Trophoblast cell (in vitro differentiated cells and primary cell): ENCODE measurements around the gene ASAP2.

ENCODE experiments used
- DNase-seq, 2 donors: peaks; one replicate each; pipeline ENCODE4 v3.0.0-alpha.2; 2016
- H2AFZ ChIP-seq: 2 replicates; pipeline ENCODE4 v1.6.1; 2013; ENCODE audit warnings: low read length, moderate library complexity, mild to moderate bottlenecking; ENCODE audit not compliant: insufficient read depth, poor library complexity
- H2AK5ac ChIP-seq: 2 replicates; pipeline ENCODE4 v1.6.1; 2013; ENCODE audit warnings: mild to moderate bottlenecking, low read length
- H2BK120ac ChIP-seq: 2 replicates; pipeline ENCODE4 v1.6.1; 2013; ENCODE audit warnings: low read length, mild to moderate bottlenecking, moderate library complexity; ENCODE audit not compliant: insufficient read depth, poor library complexity
- H2BK12ac ChIP-seq: 2 replicates; pipeline ENCODE4 v1.6.1; 2013; ENCODE audit warnings: mild to moderate bottlenecking, low read length, moderate library complexity
- H2BK5ac ChIP-seq: 2 replicates; pipeline ENCODE4 v1.6.1; 2013; ENCODE audit warnings: low read length, low read depth, moderate library complexity, mild to moderate bottlenecking; ENCODE audit not compliant: poor library complexity
- H3K14ac ChIP-seq: 2 replicates; pipeline ENCODE4 v1.6.1; 2013; ENCODE audit warnings: mild to moderate bottlenecking, low read length
- H3K18ac ChIP-seq: 2 replicates; pipeline ENCODE4 v1.6.1; 2013; ENCODE audit warnings: mild to moderate bottlenecking, low read length
- H3K23ac ChIP-seq: 2 replicates; pipeline ENCODE4 v1.6.1; 2013; ENCODE audit warnings: low read length
- H3K27ac ChIP-seq: 2 replicates; pipeline ENCODE4 v1.5.1; 2013; ENCODE audit warnings: low read depth, mild to moderate bottlenecking, inconsistent platforms, low read length, moderate library complexity
- H3K27me3 ChIP-seq: 2 replicates; pipeline ENCODE4 v1.6.1; 2013; ENCODE audit warnings: inconsistent platforms, mild to moderate bottlenecking, low read length, moderate library complexity; ENCODE audit not compliant: insufficient read depth
- H3K36me3 ChIP-seq, 2 experiments: 1 replicate in 1 of 2; 2 replicates in 1 of 2; pipeline ENCODE4 v1.6.1; 2013; ENCODE audit warnings: low read length in 2 of 2, mild to moderate bottlenecking in 2 of 2, moderate library complexity in 1 of 2; ENCODE audit not compliant: insufficient read depth in 2 of 2, control insufficient read depth in 1 of 2
- H3K4ac ChIP-seq: 2 replicates; pipeline ENCODE4 v1.6.1; 2013; ENCODE audit warnings: low read depth, mild to moderate bottlenecking, low read length, moderate library complexity
- H3K4me1 ChIP-seq, 2 experiments: 1 replicate in 1 of 2; 2 replicates in 1 of 2; pipeline ENCODE4 v1.6.1; 2013; ENCODE audit warnings: low read length in 2 of 2, mild to moderate bottlenecking in 2 of 2, moderate library complexity in 1 of 2; ENCODE audit not compliant: insufficient read depth in 2 of 2, control insufficient read depth in 1 of 2
- H3K4me2 ChIP-seq: 2 replicates; pipeline ENCODE4 v1.6.1; 2013; ENCODE audit warnings: inconsistent platforms, mild to moderate bottlenecking, low read length, moderate library complexity
- H3K4me3 ChIP-seq: 2 replicates; pipeline ENCODE4 v1.5.1; 2013; ENCODE audit warnings: mild to moderate bottlenecking, low read depth, low read length, inconsistent platforms
- H3K79me1 ChIP-seq: one replicate; pipeline ENCODE4 v1.6.1; 2013; ENCODE audit warnings: low read length
- H3K79me2 ChIP-seq: 2 replicates; pipeline ENCODE4 v1.6.1; 2013; ENCODE audit warnings: low read length, mild to moderate bottlenecking; ENCODE audit not compliant: control insufficient read depth, insufficient read depth, poor library complexity
- H3K9ac ChIP-seq: 2 replicates; pipeline ENCODE4 v1.6.1; 2013; ENCODE audit warnings: mild to moderate bottlenecking, low read length
- H3K9me3 ChIP-seq: 2 replicates; pipeline ENCODE4 v1.6.1; 2013; ENCODE audit warnings: low read depth, mild to moderate bottlenecking, control low read depth, inconsistent platforms, low read length; ENCODE audit not compliant: insufficient read depth
- H4K12ac ChIP-seq: 2 replicates; pipeline ENCODE4 v1.6.1; 2013; ENCODE audit warnings: low read depth, mild to moderate bottlenecking, low read length, moderate library complexity
- H4K8ac ChIP-seq: 2 replicates; pipeline ENCODE4 v1.6.1; 2013; ENCODE audit warnings: low read depth, mild to moderate bottlenecking, low read length, moderate library complexity
- H4K91ac ChIP-seq: one replicate; pipeline ENCODE4 v1.6.1; 2013; ENCODE audit warnings: low read depth, mild to moderate bottlenecking, low read length, moderate library complexity
- WGBS: extraction: QIAGEN DNeasy Blood & Tissue Kit; methylation state at CpG from one replicate; pipeline ENCODE4 v1.1.7; 2013; ENCODE audit warnings: missing lambda C conversion rate; ENCODE audit not compliant: insufficient read length, insufficient coverage; ENCODE audit errors: extremely low coverage; 5-methylcytosine and 5-hydroxymethylcytosine counted together

Gene ASAP2

GRCh38 chr2:9346885-9347284 lies 140.3 kb downstream of the ASAP2 start:
- H3K4me2 ChIP-seq: no peak overlapping the region
- no peak overlapping the region for H3K14ac ChIP-seq
- no peak overlapping the region for H3K4me3 ChIP-seq
- H3K23ac ChIP-seq: no peak overlapping the region
- H3K27me3 ChIP-seq: no peaks in the 10 kb centered on the region
- no peak overlapping the region for H2AFZ ChIP-seq
- H3K9me3 ChIP-seq: no peaks in the 10 kb centered on the region
- WGBS: no CpG with 5 or more reads among the region's 9 CpGs
- H3K27ac ChIP-seq: no peak overlapping the region
- H3K4me1 ChIP-seq: peaks cover 0 to 4% of the 10 kb centered on the region in 2 experiments
- H4K8ac ChIP-seq: no peak overlapping the region
- no peak overlapping the region for H2BK12ac ChIP-seq
- no peak overlapping the region for H4K12ac ChIP-seq
- no peaks in the 10 kb centered on the region for H3K79me2 ChIP-seq
- H3K79me1 ChIP-seq: no peaks in the 10 kb centered on the region
- H2AK5ac ChIP-seq: no peak overlapping the region
- no peak overlapping the region for H2BK120ac ChIP-seq
- H3K18ac ChIP-seq: no peak overlapping the region
- H3K36me3 ChIP-seq: peaks cover 18 to 30% of the 10 kb centered on the region in 2 experiments
- H3K4ac ChIP-seq: no peak overlapping the region
- no peak overlapping the region for H4K91ac ChIP-seq
- no peak overlapping the region for H2BK5ac ChIP-seq
- no peak overlapping the region for H3K9ac ChIP-seq
- no peak for DNase-seq

DNA sequence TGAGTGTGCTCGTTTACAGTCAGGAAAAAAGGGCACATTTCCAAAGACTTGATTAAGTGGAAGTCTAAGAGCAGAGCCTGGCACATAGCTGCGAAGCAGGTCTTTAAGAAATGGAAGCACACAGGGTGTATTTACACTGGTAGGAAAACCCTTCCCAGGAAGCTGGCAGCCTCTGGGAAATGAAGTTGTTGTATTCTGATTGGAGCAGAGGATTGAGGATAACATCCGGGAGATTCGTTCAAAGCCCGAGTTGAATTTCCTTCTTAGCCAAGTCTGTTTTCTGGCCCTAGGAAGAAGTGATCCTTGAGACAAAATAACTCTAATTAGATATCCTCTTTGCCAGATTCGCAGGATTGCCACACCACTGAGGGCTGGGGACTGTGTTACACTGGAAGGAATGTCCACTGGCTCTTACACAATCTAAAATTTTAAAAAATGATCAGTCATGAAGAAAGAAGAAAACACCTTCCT lies 140.8 kb downstream of the ASAP2 start:
- no peaks in the 10 kb centered on the region for H3K27me3 ChIP-seq
- no peak overlapping the region for H3K23ac ChIP-seq
- no peak overlapping the region for H4K12ac ChIP-seq

DNA sequence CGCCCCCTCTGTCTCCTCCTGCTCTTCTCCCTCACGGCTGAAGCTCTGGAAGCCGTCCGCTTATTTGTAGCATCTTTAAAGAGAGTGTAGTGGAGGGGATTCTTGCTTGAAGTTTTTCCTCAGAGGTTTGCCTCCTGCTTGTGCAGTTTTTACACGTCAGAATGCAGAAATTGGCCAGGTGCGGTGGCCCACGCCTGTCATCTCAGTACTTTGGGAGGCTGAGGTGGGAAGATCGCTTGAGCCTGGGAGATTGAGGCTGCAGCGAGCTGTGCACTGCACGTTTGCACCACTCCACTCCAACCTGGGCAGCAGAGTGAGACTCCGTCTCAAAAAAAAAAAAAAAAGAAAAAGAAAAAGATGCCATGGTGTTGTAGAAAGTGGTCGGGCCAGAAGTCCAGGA lies 147.7 kb downstream of the ASAP2 start:
- Histone ChIP-seq H2BK5ac (no peak overlapping the region), H3K79me2 (no peaks in the 10 kb centered on the region), H2AK5ac (no peak overlapping the region), H4K12ac (no peak overlapping the region), H4K91ac (no peak overlapping the region), H3K9me3 (no peaks in the 10 kb centered on the region), H3K18ac (no peak overlapping the region), H2AFZ (no peak overlapping the region), H3K23ac (no peak overlapping the region), H3K36me3 (peaks cover 31 to 62% of the 10 kb centered on the region in 2 experiments), H3K4me1 (no peaks in the 10 kb centered on the region), H3K27ac (no peak overlapping the region), H4K8ac (no peak overlapping the region), H3K9ac (no peak overlapping the region), H3K14ac (no peak overlapping the region), H3K4ac (no peak overlapping the region), H2BK12ac (no peak overlapping the region), H2BK120ac (no peak overlapping the region), H3K79me1 (no peaks in the 10 kb centered on the region), H3K4me3 (no peak overlapping the region), H3K27me3 (no peaks in the 10 kb centered on the region), H3K4me2 (no peak overlapping the region)
- no peak for DNase-seq
- no CpG with 5 or more reads among the region's 12 CpGs for WGBS

More for the DNA sequence above, 140.8 kb downstream of the ASAP2 start:
- Histone ChIP-seq H2BK5ac (no peak overlapping the region), H3K36me3 (peaks cover 21 to 36% of the 10 kb centered on the region in 2 experiments), H3K14ac (no peak overlapping the region), H2BK12ac (no peak overlapping the region), H3K18ac (no peak overlapping the region), H4K91ac (no peak overlapping the region), H3K4me2 (no peak overlapping the region), H2AK5ac (no peak overlapping the region), H4K8ac (no peak overlapping the region), H2BK120ac (no peak overlapping the region), H3K9me3 (no peaks in the 10 kb centered on the region), H3K4ac (no peak overlapping the region), H3K79me2 (no peaks in the 10 kb centered on the region), H3K4me1 (peaks cover 0 to 4% of the 10 kb centered on the region in 2 experiments), H3K27ac (no peak overlapping the region), H2AFZ (no peak overlapping the region), H3K4me3 (no peak overlapping the region), H3K79me1 (no peaks in the 10 kb centered on the region), H3K9ac (no peak overlapping the region)
- DNase-seq: peak in 1 of 2 donors; percentile 63
- WGBS: no CpG with 5 or more reads among the region's 6 CpGs

DNA sequence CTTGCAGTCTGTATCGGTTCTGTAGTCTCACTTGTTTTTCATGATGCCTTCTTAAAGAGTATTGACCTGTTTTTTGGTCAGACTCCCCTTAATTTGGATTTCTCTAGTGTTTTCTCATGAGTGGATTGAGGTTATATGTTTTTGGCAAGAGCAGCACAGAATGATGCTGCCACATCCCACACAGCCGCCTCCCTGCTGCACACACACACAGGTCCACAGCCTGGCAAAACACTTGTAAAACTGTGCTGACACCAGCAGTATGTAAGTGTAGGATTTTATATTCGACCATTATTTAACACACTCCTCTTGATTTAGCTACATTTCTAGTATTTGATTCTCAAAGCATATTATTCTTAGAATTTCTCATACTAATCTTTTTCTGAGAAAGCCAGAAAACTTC lies 148.7 kb downstream of the ASAP2 start:
- Histone ChIP-seq H3K36me3 (peaks cover 31 to 63% of the 10 kb centered on the region in 2 experiments), H4K91ac (no peak overlapping the region), H2BK12ac (no peak overlapping the region), H3K4ac (no peak overlapping the region), H2AK5ac (no peak overlapping the region), H3K4me2 (no peak overlapping the region), H3K14ac (no peak overlapping the region), H2BK120ac (no peak overlapping the region), H2AFZ (no peak overlapping the region), H3K27ac (no peak overlapping the region), H4K8ac (no peak overlapping the region), H3K18ac (no peak overlapping the region), H3K79me2 (no peaks in the 10 kb centered on the region), H3K4me3 (no peak overlapping the region), H4K12ac (no peak overlapping the region), H3K9me3 (no peaks in the 10 kb centered on the region), H3K27me3 (no peaks in the 10 kb centered on the region), H3K79me1 (no peaks in the 10 kb centered on the region), H3K23ac (no peak overlapping the region), H3K9ac (no peak overlapping the region), H3K4me1 (no peaks in the 10 kb centered on the region), H2BK5ac (no peak overlapping the region)
- DNase-seq: no peak
- WGBS: no CpG with 5 or more reads among the region's 3 CpGs
